GM23248 (cell line): Measurements from ENCODE around the gene GPAT3. TPM values are rescaled to one million over a fixed set of nuclear protein-coding genes. Genes with fewer than 3 reads are reported as not detected.

Experiments used
- DNase-seq: peaks from one replicate; pipeline ENCODE4 v3.0.0-alpha.2; 2015
- H2AFZ ChIP-seq: fragments of 200-600 bp; sonication (generic); 2 replicates; pipeline ENCODE4 v1.6.1; 2016; ENCODE audit warnings: antibody characterized with exemption
- H3F3A ChIP-seq: fragments of 200-600 bp; sonication (generic); 2 replicates; pipeline ENCODE4 v1.6.1; 2016; ENCODE audit warnings: mild to moderate bottlenecking, antibody characterized with exemption, mixed run types; ENCODE audit not compliant: insufficient read depth
- H3K27ac ChIP-seq: fragments of 200-600 bp; sonication (generic); 2 replicates; pipeline ENCODE4 v1.5.1; 2016; ENCODE audit warnings: mild to moderate bottlenecking
- H3K27me3 ChIP-seq: fragments of 200-600 bp; sonication (generic); replicated peaks from 2 replicates; pipeline ENCODE4 v1.6.1; 2016; ENCODE audit warnings: mild to moderate bottlenecking; ENCODE audit not compliant: insufficient read depth
- H3K36me3 ChIP-seq: fragments of 200-600 bp; sonication (generic); 2 replicates; pipeline ENCODE4 v1.6.1; 2016; ENCODE audit warnings: low read depth, mild to moderate bottlenecking
- H3K4me1 ChIP-seq: fragments of 200-600 bp; sonication (generic); 2 replicates; pipeline ENCODE4 v1.6.1; 2016; ENCODE audit warnings: mild to moderate bottlenecking; ENCODE audit not compliant: insufficient read depth
- H3K4me2 ChIP-seq: fragments of 200-600 bp; sonication (generic); one replicate; pipeline ENCODE4 v1.6.1; 2016; ENCODE audit warnings: mild to moderate bottlenecking; ENCODE audit not compliant: unreplicated experiment
- H3K4me3 ChIP-seq: fragments of 200-600 bp; sonication (generic); 2 replicates; pipeline ENCODE4 v1.5.1; 2016; ENCODE audit warnings: mild to moderate bottlenecking
- H3K79me2 ChIP-seq: fragments of 200-600 bp; sonication (generic); 2 replicates; pipeline ENCODE4 v1.6.1; 2016; ENCODE audit warnings: mild to moderate bottlenecking; ENCODE audit not compliant: insufficient read depth
- H3K9ac ChIP-seq: fragments of 200-600 bp; sonication (generic); 2 replicates; pipeline ENCODE4 v1.6.1; 2016; ENCODE audit warnings: mild to moderate bottlenecking
- H3K9me2 ChIP-seq: fragments of 200-600 bp; sonication (generic); 2 replicates; pipeline ENCODE4 v1.6.1; 2016; ENCODE audit warnings: mixed run types, mild to moderate bottlenecking, moderate library complexity; ENCODE audit not compliant: insufficient read depth
- H3K9me3 ChIP-seq: fragments of 200-600 bp; sonication (generic); one replicate; pipeline ENCODE4 v1.6.1; 2017; ENCODE audit warnings: low read depth
- H4K20me1 ChIP-seq: fragments of 200-600 bp; sonication (generic); 2 replicates; pipeline ENCODE4 v1.6.0; 2016; ENCODE audit not compliant: insufficient read depth
- EZH2 ChIP-seq: fragments of 200-600 bp; sonication (generic); IDR thresholded peaks from 2 replicates; pipeline ENCODE4 v1.6.1; 2018; ENCODE audit warnings: antibody characterized with exemption, mild to moderate bottlenecking; ENCODE audit not compliant: insufficient read depth, poor library complexity, severe bottlenecking
- EZH2phosphoT487 ChIP-seq: fragments of 200-600 bp; sonication (generic); IDR thresholded peaks from 2 replicates; pipeline ENCODE4 v1.6.1; 2018; ENCODE audit warnings: antibody characterized with exemption, moderate library complexity, mild to moderate bottlenecking, low read depth; ENCODE audit not compliant: insufficient read depth
- WGBS, 2 experiments: methylation state at CpG; one replicate each; pipeline ENCODE4 v1.1.6; 2015 to 2017; ENCODE audit warnings: low lambda C conversion rate in 2 of 2, low coverage in 1 of 2; ENCODE audit errors: missing lambda C conversion rate in 2 of 2; 5-methylcytosine and 5-hydroxymethylcytosine counted together
- in situ Hi-C: fragments of 300-500 bp; cut with MboI; formaldehyde crosslinking; loops from 2 replicates; pipeline ENCODE4 v1.15.0; 2020
- polyA plus RNA-seq: library from polyadenylated mRNA; unstranded; fragments of >200 nt; fragmentation: Nextera tagmentation; extraction: Ambion mirVana; gene quantifications from 2 replicates; pipeline ENCODE4 v1.2.1, GENCODE V29; 2016
- total RNA-seq: library from RNA; depleted of rRNA; stranded (reverse); fragments of >200 nt; shearing (Covaris generic); gene quantifications from 2 replicates; pipeline ENCODE4 v1.2.3, GENCODE V29; 2014

Gene GPAT3
- total and polyA plus RNA-seq, 2 experiments from 2014 or later = 1.7 to 2.5 TPM

GRCh38 chr4:83510442-83510841 lies 25.5 kb upstream of the GPAT3 start:
- in situ Hi-C loops = loop anchor here (5.0 to 25.0 kb wide), 4 partner anchors 127 to 1002 kb away; no protein-coding TSS in a partner anchor
- H3K4me1 ChIP-seq = peaks cover under 1% of the 10 kb centered on the region; the same call in 1 of the 2 replicates
- H3K27me3 ChIP-seq = no peaks in the 10 kb centered on the region
- no peak overlapping the region for H3K9ac ChIP-seq
- no peak overlapping the region for H3K4me2 ChIP-seq
- no peak for TF ChIP-seq EZH2phosphoT487
- TF ChIP-seq EZH2 = no peak
- no peaks in the 10 kb centered on the region for H4K20me1 ChIP-seq
- no peak for DNase-seq
- 75% methylated on average over 4 of the region's 4 CpGs for WGBS, 2 experiments
- no peaks in the 10 kb centered on the region for H3K9me2 ChIP-seq
- peaks cover 1% of the 10 kb centered on the region for H3F3A ChIP-seq
- H3K27ac ChIP-seq = no peak overlapping the region
- H3K9me3 ChIP-seq = no peaks in the 10 kb centered on the region
- no peaks in the 10 kb centered on the region for H3K79me2 ChIP-seq
- H3K36me3 ChIP-seq = no peaks in the 10 kb centered on the region
- H3K4me3 ChIP-seq = no peak overlapping the region
- H2AFZ ChIP-seq = no peak overlapping the region

DNA sequence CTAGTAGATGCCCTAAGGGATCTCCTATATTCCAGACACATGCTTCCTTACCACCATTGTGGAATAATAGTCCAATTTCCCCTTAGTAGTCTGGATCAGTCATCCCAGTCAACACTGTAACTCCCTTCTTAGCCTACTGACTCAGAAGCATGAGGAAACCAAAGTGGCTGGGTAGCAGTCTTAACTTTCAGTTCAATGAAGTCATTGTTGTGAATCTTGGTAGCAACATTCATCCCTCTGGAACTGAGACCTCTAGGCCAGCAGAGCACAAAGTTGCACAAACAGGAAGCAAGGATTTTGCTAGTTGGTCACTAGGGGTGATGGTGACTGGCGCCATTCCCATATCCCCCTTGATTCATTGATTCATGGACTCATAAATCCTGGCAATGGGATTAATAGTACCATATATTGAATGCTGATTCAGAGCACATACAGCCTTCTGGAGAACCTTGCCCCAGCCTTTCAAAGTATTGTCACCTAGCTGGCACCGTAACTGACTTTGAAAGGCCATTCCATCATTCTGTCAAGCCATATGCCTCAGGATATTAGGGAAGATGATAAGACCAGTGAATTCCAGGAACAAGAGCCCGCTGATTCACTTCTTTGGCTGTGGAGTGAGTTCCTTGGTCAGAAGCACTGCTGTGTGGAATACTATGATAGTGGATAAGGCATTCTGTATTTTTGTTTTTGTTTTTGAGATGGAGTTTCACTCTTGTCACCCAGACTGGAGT lies 19.7 kb upstream of the GPAT3 start:
- peak overlapping the region; percentile 39 for H3K27ac ChIP-seq

GRCh38 chr4:83522239-83522638 lies 13.7 kb upstream of the GPAT3 start:
- Histone ChIP-seq H3K4me2 (no peak overlapping the region), H3K4me3 (no peak overlapping the region), H3K9ac (no peak overlapping the region), H3K27ac (no peak overlapping the region), H2AFZ (no peak overlapping the region), H3K9me2 (no peaks in the 10 kb centered on the region), H3F3A (no peaks in the 10 kb centered on the region), H4K20me1 (no peaks in the 10 kb centered on the region), H3K9me3 (no peaks in the 10 kb centered on the region), H3K4me1 (no peaks in the 10 kb centered on the region), H3K27me3 (no peaks in the 10 kb centered on the region), H3K79me2 (no peaks in the 10 kb centered on the region), H3K36me3 (no peaks in the 10 kb centered on the region)
- WGBS, 2 experiments = 67 to 69% methylated on average over 3 of the region's 3 CpGs
- no peak for TF ChIP-seq EZH2
- no peak for TF ChIP-seq EZH2phosphoT487
- no peak for DNase-seq
- in situ Hi-C loops = loop anchor here (25.0 kb wide), 3 partner anchors 440 to 990 kb away; no protein-coding TSS in a partner anchor

More for the DNA sequence above, 19.7 kb upstream of the GPAT3 start:
- Histone ChIP-seq H3K9ac (no peak overlapping the region), H3K79me2 (no peaks in the 10 kb centered on the region), H3K9me3 (no peaks in the 10 kb centered on the region), H3F3A (peaks cover 6% of the 10 kb centered on the region), H3K4me3 (no peak overlapping the region), H2AFZ (no peak overlapping the region), H3K4me2 (no peak overlapping the region), H3K9me2 (no peaks in the 10 kb centered on the region), H4K20me1 (no peaks in the 10 kb centered on the region), H3K4me1 (peaks cover 5% of the 10 kb centered on the region; the same call in 1 of the 2 replicates), H3K27me3 (no peaks in the 10 kb centered on the region), H3K36me3 (no peaks in the 10 kb centered on the region)
- in situ Hi-C loops = loop anchor here (25.0 kb wide), 3 partner anchors 446 to 996 kb away; no protein-coding TSS in a partner anchor
- peak; percentile 88 for DNase-seq
- 46 to 60% methylated on average over 3 of the region's 3 CpGs for WGBS, 2 experiments
- TF ChIP-seq EZH2 (no peak), EZH2phosphoT487 (no peak)

- in situ Hi-C loops = no loop called here
- Histone ChIP-seq H3K9ac (no peak overlapping the region), H3K36me3 (no peaks in the 10 kb centered on the region), H3K9me3 (no peaks in the 10 kb centered on the region), H3K9me2 (no peaks in the 10 kb centered on the region), H3K4me3 (no peak overlapping the region), H3K27ac (no peak overlapping the region), H3K4me1 (no peaks in the 10 kb centered on the region), H3K27me3 (no peaks in the 10 kb centered on the region), H2AFZ (no peak overlapping the region), H3K79me2 (no peaks in the 10 kb centered on the region), H3F3A (no peaks in the 10 kb centered on the region), H4K20me1 (no peaks in the 10 kb centered on the region), H3K4me2 (no peak overlapping the region)
- TF ChIP-seq EZH2phosphoT487 (no peak), EZH2 (no peak)
- WGBS, 2 experiments = 27 to 37% methylated on average over 2 of the region's 2 CpGs
- DNase-seq = no peak
Observed at GRCh38 chr4:83527671-83528070, 8.2 kb upstream of the GPAT3 start.
